Fibroblast of skin of back (primary cell): Measurements from ENCODE around the gene LRRTM3.
A peak's percentile ranks its signal among the peaks of the same experiment; 100 is the strongest.

Experiments
- DNase-seq: peaks from one replicate; pipeline ENCODE4 v3.0.0-alpha.2; 2013

Gene LRRTM3

GRCh38 chr10:67033878-67034277 lies 108.0 kb downstream of the LRRTM3 start:
- no peak for DNase-seq

DNA sequence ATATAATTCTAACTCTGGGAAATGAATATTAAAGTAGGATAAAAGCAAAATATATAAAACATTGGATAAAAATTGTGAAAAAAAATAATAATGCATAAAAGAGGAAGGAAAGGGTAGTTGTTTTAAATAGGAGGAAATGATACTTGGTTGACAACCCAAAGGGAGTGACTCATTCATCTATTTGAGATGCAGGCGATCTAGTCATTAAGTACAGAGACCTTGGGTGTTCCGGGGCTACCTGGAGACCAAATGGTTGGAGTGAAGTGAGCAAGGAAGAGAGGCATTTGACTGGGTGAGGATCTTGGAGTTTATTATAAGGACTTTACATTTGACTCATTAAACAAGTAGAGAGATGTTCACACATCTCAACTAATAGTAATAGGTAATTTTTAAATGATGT lies 111.0 kb downstream of the LRRTM3 start:
- no peak for DNase-seq

- DNase-seq = no peak
These were observed 117.2 kb downstream of the LRRTM3 start for GRCh38 chr10:67043041-67043440.

DNA sequence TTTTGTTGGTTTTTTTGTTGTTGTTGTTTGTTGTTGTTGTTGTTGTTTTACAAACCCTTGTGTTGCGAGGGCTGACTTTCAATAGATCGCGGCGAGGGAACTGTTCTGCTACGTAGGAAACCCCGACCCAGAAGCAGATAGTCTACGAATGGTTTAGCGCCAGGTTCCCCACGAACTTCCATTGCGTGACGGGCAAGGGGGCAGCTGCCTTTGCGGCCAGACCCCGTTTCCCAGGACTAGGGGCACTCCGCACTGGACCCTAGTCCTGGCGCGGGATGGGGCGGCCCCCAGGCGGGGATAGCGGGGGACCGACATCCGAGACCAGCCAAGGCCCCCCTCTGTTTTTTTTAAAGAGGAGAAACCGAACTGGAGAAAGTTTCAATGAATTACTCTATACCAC lies 119.6 kb downstream of the LRRTM3 start:
- no peak for DNase-seq

GRCh38 chr10:67046507-67046906 lies 120.7 kb downstream of the LRRTM3 start:
- no peak for DNase-seq

DNA sequence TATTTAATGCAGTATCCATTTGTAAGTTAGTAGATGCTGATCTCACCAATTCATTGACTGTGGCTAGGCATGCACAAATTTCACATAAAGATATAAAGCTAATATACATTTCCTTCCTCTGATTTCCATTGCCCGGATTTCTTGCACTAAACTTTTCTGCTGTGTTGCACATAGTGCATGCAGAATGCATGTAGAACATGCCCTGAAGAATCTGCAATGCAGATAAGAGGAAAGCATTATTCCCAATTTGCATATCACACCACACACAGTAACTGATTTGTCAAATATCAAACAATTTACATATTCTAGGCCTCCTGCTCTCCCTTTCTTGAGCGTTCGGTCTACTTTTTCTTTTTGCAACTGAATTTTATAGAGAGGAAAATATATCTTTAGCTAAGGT lies 124.2 kb downstream of the LRRTM3 start:
- no peak for DNase-seq

- no peak for DNase-seq
These were observed 124.6 kb downstream of the LRRTM3 start for GRCh38 chr10:67050415-67050814.

DNA sequence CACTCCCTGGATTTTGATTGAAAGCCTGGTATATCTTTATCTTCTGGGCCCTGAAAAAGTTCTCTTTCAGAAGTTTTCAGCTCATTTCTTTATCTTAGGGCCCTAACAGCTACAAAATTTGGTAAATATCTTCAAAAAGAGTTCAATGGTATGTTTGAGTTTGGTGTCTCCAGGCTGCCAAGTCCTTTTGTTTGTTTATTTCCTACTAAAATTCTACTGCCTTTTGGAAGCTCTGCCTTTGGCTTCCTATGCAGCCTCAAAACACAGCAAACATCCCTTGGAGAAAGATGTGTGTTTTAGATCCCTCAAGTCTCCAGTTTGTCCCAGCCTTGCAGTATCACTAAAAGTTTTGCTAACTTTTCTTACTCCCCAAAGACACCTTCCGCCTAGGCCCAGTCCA lies 146.8 kb downstream of the LRRTM3 start:
- DNase-seq = no peak

DNA sequence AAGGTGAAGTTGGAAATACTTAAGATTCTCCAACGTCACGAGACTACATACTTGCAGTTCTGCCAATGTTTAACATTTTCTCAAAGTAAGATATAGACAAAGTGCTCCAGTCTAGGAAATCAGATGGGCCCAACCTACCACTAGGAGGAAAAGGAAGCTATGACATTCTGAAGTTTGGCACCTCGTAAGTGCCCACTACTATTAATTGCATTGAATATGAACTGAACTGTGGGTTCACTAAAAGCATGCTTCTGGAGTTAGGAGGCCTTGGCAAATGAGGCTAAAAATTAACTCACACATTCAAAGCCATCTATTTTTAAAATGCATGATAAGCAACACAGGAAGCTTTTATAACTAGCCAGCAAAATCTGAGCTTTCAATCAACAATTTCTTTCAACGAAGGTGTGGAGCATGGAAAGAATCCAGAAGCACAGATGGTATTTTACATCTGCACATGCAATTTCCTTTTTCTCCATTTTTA lies 149.7 kb downstream of the LRRTM3 start:
- no peak for DNase-seq

DNA sequence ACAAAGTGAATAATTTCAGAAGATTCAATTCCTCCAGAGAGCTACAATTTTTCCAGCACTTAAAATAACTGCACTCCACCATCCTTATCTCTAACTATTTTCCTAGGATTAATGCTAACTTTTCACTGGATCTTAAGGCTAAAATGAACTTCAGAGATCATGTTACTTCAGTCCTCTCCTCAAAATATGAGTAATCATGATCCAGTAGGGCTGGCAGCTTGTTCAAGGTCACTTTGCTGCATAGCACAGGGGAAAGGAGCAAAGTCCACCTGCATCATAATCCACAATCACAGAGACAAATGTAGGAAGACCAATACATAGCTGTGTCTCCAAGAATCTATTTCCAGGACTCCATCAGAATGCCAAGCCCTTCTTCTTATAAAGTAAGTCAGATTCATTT lies 150.3 kb downstream of the LRRTM3 start:
- no peak for DNase-seq

DNA sequence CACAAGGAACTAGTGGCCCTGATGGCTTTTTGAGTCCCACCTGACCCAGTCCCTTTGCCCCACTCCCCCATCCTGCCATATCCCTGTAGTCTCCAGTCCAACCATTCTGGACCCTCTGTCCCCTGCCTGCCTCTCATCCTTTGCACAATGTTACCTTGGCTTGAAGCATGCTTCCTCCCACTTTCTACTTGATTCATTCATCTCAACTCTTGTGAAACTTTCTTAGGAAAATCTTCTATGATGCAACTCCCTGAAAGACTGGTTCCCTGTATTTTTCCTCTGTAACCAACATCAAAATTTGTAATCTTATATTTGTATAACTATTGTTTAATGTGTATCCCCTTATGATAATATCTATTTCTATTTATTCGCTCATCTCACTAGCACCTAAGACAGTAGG lies 151.5 kb downstream of the LRRTM3 start:
- no peak for DNase-seq

DNA sequence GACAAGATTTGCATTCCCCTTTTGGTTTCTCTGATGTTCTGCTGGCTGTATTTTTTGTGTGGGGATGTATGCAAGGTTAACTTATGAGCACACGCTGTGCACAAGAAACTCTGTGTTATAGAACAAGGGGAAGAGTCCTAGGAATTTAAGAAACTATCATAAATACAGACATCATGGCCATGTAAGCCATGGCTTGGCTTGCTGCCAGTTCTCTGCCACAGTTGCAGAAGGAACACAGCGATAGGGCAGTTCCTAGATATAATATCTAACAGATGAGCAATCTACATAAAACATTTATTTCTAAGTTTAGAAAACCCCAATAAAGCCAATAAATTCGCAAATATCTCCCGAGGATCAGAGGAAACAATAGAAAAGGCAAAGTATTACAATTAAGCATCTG lies 153.3 kb downstream of the LRRTM3 start:
- peak; percentile 9 for DNase-seq

DNA sequence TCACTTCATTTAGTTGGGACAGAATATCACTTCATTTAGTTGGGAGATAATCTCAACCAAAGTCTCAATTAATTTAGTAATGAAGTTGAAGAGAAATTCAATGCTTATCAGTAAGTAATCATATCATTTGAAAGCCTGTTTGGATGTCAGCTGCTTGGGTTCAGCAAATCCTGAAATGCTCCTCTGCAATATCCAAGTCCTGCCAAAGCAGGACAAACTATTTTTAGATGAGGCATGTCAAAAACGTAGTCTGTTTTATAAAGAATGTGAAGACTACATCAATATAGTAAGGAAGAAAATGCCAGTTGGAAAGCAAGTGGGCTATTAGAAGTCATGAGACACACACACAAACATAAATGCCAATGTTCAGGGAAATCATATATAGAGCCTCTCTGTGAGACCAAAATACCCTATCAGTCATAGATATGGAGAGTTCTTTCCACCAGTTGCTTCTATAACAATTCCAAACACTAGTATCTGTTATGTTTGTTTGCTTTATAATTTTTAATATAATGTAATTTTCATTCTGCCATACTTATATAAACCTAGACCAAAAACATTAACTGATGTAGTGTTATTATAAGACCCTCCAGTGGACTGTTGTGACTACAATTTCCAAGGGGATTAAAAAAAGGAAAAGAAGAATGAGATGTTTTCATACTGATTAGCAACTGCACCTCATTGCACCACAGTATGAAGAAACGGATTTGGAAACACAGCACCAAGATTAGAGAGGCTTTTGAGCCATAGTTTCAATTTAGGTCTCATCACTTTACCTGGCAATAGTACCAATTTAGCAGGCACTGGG lies 160.7 kb downstream of the LRRTM3 start:
- DNase-seq = no peak

DNA sequence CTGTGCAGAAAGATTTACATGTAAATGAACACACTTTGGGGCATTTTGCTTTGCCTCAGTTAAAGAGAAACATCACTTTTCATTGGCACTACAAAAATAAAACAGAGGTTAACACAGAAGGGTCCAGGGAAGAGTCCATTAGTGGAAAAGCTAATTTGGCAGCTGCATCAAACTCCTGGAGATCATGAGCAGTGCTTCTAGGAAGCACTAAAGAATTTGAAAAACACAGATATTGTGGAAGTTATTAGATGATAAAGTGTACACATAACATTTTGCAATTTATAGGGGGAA lies 161.2 kb downstream of the LRRTM3 start:
- no peak for DNase-seq

DNA sequence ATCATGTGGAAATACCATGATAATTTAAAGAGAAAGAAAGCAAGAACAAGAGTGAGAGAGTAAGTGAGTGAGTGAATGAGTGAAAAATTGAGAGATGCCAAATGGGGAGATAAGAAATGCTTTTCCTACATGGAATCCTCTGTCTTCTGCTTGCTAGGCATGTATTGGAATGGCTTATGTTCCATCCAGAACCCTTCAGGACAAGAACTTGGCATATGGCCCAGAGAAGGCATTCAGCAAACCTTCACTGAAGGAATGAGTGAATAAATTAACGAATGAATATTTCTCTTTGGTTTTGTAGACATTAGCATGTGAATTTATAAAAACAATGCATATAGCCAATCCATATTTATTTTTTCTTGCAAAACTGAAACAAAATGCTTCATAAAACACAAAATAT lies 162.2 kb downstream of the LRRTM3 start:
- no peak for DNase-seq

- DNase-seq = no peak
These were observed 169.7 kb downstream of the LRRTM3 start for GRCh38 chr10:67095531-67095930.

DNA sequence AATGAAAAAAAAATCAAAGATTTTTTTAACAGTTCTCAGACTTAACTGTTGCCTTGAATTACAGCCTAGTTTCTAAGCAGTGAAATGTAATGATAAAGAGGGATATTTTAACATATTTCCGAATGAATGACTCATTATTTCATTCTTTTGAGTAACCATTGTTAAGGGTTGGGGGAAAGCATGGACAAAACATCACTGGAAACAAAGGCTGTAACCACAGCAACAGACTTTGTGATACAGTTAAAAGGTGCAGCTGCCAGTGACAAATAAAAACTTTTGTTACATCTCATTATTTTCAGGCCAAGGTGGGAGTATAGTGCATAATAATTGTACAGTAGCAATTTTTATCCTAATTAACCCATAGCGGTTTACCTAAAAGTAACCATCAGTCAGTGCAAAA lies 172.6 kb downstream of the LRRTM3 start:
- DNase-seq = no peak

GRCh38 chr10:67100951-67101350 lies 175.1 kb downstream of the LRRTM3 start:
- no peak for DNase-seq

- DNase-seq = no peak
These were observed 181.8 kb downstream of the LRRTM3 start for GRCh38 chr10:67107670-67108069.

GRCh38 chr10:67110286-67110685 lies 184.4 kb downstream of the LRRTM3 start:
- DNase-seq = no peak

GRCh38 chr10:67112765-67113164 lies 186.9 kb downstream of the LRRTM3 start:
- DNase-seq = peak; percentile 5

DNA sequence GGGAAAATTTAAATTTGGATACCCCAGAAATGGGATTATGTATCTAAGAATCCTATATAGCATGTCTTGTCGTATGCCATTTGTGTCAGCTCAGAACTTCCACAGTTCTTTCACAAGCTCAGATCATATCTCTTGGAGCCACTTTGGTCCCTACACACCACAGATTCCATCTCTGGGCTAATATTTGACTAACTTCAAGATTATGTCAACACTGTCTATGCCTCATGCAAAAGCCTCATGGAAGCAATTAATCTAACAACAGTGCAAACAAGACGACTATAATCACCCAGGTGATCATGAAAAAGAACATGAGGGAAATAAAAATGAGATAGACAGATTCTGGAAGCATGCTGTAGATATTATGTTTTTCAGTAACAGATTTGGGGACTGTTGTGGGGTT lies 189.1 kb downstream of the LRRTM3 start:
- no peak for DNase-seq

DNA sequence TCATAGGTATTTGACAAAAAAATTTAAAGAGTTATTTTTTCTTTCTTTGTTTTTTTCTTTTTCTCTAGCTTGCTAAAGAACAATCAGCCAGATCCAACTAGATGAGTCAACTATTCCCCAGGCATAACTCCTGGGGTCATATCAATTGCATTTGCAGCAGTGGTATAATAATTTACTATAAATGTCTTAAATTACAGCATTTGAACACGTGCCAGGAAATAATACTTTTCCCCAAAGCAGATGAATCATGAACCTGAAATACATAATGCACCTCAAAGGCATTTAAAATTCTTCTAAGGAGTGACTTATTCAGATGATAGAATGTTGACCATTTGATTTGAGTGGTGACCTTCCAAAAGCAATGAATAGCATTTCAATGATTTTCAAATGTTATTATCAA lies 190.1 kb downstream of the LRRTM3 start:
- DNase-seq = peak; percentile 39

DNA sequence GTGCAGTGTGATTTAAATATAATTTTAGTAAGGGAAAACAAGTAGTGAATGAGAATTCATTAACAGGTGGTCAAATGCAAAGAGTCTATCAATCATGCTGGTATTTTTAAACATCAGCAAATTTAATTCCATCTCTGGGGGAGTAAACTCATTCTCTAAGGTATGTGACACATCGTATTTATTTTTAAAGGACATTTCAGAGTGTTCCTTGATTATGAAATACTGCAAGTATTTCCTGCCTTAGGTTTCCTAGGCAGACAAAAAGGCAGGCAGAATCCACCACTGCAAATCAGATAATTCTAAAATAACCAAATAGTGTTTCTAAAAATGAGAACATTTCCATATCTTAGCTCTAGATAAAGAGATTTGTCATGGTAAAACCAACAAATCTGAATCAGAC lies 193.8 kb downstream of the LRRTM3 start:
- peak; percentile 44 for DNase-seq

DNA sequence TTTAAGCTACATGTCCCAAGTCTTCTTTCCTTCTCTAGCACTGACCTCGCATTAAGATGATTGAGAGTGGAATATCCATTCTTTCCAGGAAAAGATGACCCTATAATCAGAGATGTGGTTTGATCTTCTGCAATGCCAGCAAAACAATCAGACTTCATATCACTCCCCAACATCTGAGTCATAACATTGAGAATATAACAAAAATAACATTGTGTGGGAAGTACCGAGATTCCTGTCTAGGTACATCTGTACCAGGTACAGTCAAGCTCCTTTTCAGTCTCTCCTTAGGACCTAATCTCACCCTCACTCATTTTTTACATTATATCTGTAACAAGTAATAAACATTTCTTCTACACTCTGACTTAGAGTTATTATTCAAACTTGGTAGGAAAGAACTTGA lies 201.6 kb downstream of the LRRTM3 start:
- no peak for DNase-seq
